SJSA1 (cell line): ENCODE measurements around the gene MANSC4. TPM values are rescaled to one million over a fixed set of nuclear protein-coding genes. Genes with fewer than 3 reads are reported as not detected.
"Not testable (repeated sequence)": the region's sequence is repeated elsewhere in the genome, so short reads cannot be mapped to it uniquely, and the experiment has no call there.

Source experiments
- DNase-seq, 2 experiments: peaks; one replicate each; pipeline ENCODE4 v3.0.0-alpha.2; 2015 to 2020; ENCODE audit warnings: low spot score in 2 of 2, low read depth in 1 of 2
- H3K27ac ChIP-seq: fragments of 250-450 bp; sonication (Bioruptor Pico); 2 replicates; pipeline ENCODE4 v1.5.1; 2020; ENCODE audit warnings: mild to moderate bottlenecking, moderate library complexity
- H3K27me3 ChIP-seq: fragments of 250-450 bp; sonication (Bioruptor Pico); replicated peaks from 2 replicates; pipeline ENCODE4 v1.5.1; 2020; ENCODE audit warnings: mild to moderate bottlenecking, moderate library complexity
- H3K36me3 ChIP-seq: fragments of 250-450 bp; sonication (Bioruptor Pico); 2 replicates; pipeline ENCODE4 v1.5.1; 2020; ENCODE audit warnings: mild to moderate bottlenecking
- H3K4me1 ChIP-seq: fragments of 250-450 bp; sonication (Bioruptor Pico); replicated peaks from 2 replicates; pipeline ENCODE4 v1.6.1; 2021; ENCODE audit warnings: mild to moderate bottlenecking
- H3K4me3 ChIP-seq: fragments of 250-450 bp; sonication (Bioruptor Pico); 2 replicates; pipeline ENCODE4 v1.5.1; 2020; ENCODE audit warnings: mild to moderate bottlenecking
- H3K9me3 ChIP-seq: fragments of 250-450 bp; sonication (Bioruptor Pico); replicated peaks from 2 replicates; pipeline ENCODE4 v1.5.1; 2020; ENCODE audit warnings: mild to moderate bottlenecking
- total RNA-seq: library from RNA; depleted of rRNA; stranded (reverse); fragments of >200 nt; shearing (Covaris generic); gene quantifications from 2 replicates; pipeline ENCODE4 v1.2.3, GENCODE V29; 2014

Gene MANSC4
- total RNA-seq, 1 experiment from 2014 or later, result not detected

DNA sequence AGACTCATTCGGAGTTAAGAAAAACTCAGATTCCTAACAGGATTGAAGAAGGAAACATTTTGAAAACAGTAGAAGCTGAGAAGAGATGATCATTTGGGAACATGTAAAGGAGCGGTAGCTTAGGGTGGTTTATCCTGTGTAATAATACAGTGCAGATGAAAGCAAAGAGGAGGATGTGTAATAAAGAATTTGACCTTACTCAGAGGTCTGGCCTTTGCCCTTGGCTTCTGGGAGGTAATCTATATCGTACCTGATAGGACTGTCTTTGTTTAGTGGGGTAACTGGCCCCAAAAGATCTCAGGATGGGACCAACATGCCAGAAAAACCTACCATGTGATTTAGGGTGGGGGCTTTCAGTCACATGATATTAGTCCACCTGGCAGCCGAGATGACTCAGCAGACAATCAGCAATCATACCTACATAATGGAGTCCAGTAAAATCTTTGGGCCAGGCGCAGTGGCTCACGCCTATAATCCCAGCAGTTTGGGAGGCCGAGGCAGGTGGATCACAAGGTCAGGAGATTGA is 23.3 kb downstream of the MANSC4 start:
- Histone ChIP-seq H3K27ac (no peak overlapping the region), H3K4me1 (no peaks in the 10 kb centered on the region), H3K4me3 (no peak overlapping the region), H3K27me3 (no peaks in the 10 kb centered on the region), H3K9me3 (no peaks in the 10 kb centered on the region), H3K36me3 (peaks cover 15% of the 10 kb centered on the region)
- DNase-seq, result no peak

- DNase-seq, result no peak
- no peak overlapping the region for H3K4me3 ChIP-seq
- H3K36me3 ChIP-seq, result peaks cover 19% of the 10 kb centered on the region
- no peaks in the 10 kb centered on the region for H3K4me1 ChIP-seq
- H3K9me3 ChIP-seq, result no peaks in the 10 kb centered on the region
- no peaks in the 10 kb centered on the region for H3K27me3 ChIP-seq
- H3K27ac ChIP-seq, result no peak overlapping the region
These were observed 25.2 kb downstream of the MANSC4 start for GRCh38 chr12:27754795-27755194.

- Histone ChIP-seq H3K4me1 (no peaks in the 10 kb centered on the region), H3K27me3 (no peaks in the 10 kb centered on the region), H3K36me3 (peaks cover 26% of the 10 kb centered on the region), H3K27ac (no peak overlapping the region), H3K9me3 (no peaks in the 10 kb centered on the region), H3K4me3 (no peak overlapping the region)
- DNase-seq, result no peak
These were observed 28.5 kb downstream of the MANSC4 start for GRCh38 chr12:27751386-27752047.

DNA sequence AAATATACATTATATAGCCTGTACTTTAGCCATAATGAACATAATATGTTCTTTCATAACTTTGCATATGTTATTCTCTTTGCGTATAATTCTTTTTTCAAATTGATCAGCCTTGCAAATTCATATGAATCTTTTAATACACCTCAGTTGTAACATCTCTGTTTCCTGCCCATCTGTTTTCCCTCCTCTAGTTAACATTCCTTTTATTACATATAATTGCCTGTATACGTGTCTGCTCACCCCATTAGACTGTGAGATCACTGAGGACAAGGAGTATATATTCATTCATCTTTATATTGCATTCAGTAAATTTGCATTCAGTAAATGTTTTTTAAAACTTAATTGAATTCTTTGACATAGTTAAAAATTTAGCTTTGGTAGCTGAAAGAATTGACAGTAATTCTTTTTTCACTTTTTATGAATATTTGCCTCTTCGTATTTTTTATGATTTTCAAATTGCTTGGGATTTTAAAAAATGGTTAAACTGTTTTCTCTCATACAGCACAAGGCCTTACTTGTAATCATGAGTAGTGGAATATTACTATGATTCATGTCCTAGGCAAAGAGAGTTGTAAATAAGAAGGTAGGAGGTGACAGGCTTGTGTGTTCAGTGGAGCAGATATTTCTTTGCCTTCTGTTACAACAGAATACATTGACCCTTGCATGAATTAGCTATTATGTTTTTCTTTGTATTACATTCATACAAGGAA is 32.8 kb downstream of the MANSC4 start:
- no peak overlapping the region for H3K27ac ChIP-seq
- H3K9me3 ChIP-seq, result no peaks in the 10 kb centered on the region
- no peaks in the 10 kb centered on the region for H3K27me3 ChIP-seq
- H3K36me3 ChIP-seq, result peaks cover 44% of the 10 kb centered on the region
- H3K4me3 ChIP-seq, result no peak overlapping the region
- no peak for DNase-seq
- H3K4me1 ChIP-seq, result no peaks in the 10 kb centered on the region

DNA sequence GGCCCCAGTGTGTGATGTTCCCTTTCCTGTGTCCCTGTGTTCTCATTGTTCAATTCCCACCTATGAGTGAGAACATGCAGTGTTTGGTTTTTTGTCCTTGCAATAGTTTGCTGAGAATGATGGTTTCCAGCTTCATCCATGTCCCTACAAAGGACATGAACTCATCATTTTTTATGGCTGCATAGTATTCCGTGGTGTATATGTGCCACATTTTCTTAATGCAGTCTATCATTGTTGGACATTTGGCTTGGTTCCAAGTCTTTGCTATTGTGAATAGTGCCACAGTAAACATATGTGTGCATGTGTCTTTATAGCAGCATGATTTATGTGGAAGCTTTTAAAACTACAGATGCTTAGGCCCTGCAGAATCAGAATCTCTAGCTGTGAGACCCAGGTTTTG is 34.3 kb downstream of the MANSC4 start:
- not testable (repeated sequence) for H3K4me3 ChIP-seq, DNase-seq, H3K9me3 ChIP-seq, H3K4me1 ChIP-seq, H3K27me3 ChIP-seq, H3K27ac ChIP-seq
- H3K36me3 ChIP-seq, result peaks cover 46% of the 10 kb centered on the region

DNA sequence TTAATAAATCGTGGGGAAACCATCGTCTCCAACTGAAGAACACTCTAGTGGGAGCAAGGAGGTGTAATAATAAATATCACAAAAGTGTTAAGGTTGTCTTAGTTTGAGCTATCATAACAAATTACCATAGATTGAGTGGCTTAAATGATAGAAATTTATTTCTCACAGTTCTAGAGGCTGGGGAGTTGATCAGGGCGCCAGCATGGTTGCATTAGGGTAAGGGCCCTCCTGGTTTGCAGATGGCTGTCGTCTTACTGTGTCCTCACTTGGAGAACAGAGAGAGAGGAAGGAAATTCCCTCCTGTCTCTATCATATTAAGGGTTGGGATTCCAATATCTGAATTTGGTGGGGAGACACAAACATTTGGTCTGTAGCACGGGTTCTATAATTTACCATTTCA is 36.4 kb downstream of the MANSC4 start:
- no peaks in the 10 kb centered on the region for H3K4me1 ChIP-seq
- no peak for DNase-seq
- peaks cover 55% of the 10 kb centered on the region for H3K36me3 ChIP-seq
- no peak overlapping the region for H3K27ac ChIP-seq
- no peak overlapping the region for H3K4me3 ChIP-seq
- H3K9me3 ChIP-seq, result no peaks in the 10 kb centered on the region
- H3K27me3 ChIP-seq, result no peaks in the 10 kb centered on the region

- peaks cover 18% of the 10 kb centered on the region for H3K36me3 ChIP-seq
- H3K27me3 ChIP-seq, DNase-seq, H3K4me3 ChIP-seq, H3K9me3 ChIP-seq, H3K27ac ChIP-seq, H3K4me1 ChIP-seq: not testable (repeated sequence)
These were observed 45.7 kb downstream of the MANSC4 start for GRCh38 chr12:27734321-27734720.

DNA sequence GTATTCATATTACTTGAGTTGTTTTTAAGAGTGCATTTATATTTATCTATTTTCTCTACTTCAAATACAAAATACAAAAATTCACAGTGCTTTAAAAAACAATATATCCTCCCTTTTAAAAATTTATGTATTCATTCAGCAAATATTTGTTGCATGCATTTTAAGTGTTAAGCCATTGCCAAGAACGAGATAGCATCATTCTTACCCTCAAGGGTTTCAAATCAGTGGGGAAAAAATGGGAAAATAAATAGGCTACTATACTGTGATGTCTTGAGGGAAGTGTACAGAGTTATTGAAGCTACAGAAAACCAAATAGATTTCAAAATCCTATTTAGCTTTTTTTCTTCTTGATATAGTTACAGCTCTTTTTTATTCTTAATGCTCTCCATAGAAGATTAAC is 46.2 kb downstream of the MANSC4 start:
- Histone ChIP-seq H3K27me3 (no peaks in the 10 kb centered on the region; the same call in 1 of the 2 replicates), H3K4me1 (no peaks in the 10 kb centered on the region), H3K27ac (no peak overlapping the region), H3K36me3 (peaks cover 16% of the 10 kb centered on the region), H3K4me3 (no peak overlapping the region), H3K9me3 (no peaks in the 10 kb centered on the region)
- no peak for DNase-seq

DNA sequence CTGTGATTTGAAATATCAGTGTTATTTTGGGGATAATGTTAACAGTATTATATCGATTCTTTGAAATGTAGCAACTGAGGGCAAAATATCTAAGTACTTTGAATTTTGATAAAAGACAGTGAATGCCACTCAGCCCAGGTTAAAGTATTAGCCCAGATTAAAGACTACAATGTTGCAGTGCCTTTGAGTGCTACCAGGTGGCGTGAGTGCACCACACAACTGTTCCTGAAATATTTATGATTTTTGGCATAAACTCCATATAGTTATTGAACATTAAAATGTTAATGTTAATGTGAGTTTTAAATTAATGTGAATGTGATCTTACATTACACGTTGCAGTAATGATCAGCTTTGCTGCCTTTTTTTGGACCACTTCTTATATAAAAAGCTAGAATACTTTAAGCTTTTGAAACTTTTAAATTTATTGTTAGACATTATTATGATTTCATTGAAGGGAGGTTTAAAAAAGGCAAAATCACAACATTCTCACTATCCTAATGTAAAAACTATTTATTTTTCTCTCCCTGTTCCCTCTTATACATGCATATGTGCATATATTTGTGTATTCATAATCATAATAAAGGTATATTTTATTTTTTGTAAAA is 46.9 kb downstream of the MANSC4 start:
- H3K27me3 ChIP-seq, result no peaks in the 10 kb centered on the region; the same call in 1 of the 2 replicates

GRCh38 chr12:27732281-27732680 is 47.8 kb downstream of the MANSC4 start:
- Histone ChIP-seq H3K4me3 (no peak overlapping the region), H3K4me1 (no peaks in the 10 kb centered on the region), H3K36me3 (peaks cover 19% of the 10 kb centered on the region), H3K27ac (no peak overlapping the region), H3K27me3 (no peaks in the 10 kb centered on the region; the same call in 1 of the 2 replicates), H3K9me3 (no peaks in the 10 kb centered on the region)
- no peak for DNase-seq

More for the DNA sequence above, 46.9 kb downstream of the MANSC4 start:
- H3K4me1 ChIP-seq, result no peaks in the 10 kb centered on the region
- no peak overlapping the region for H3K27ac ChIP-seq
- DNase-seq, result peak in 1 of 2 experiments; percentile 10
- H3K9me3 ChIP-seq, result no peaks in the 10 kb centered on the region
- H3K4me3 ChIP-seq, result no peak overlapping the region
- H3K36me3 ChIP-seq, result peaks cover 21% of the 10 kb centered on the region

GRCh38 chr12:27730097-27730588 is 49.9 kb downstream of the MANSC4 start:
- DNase-seq, result no peak
- H3K4me3 ChIP-seq, result no peak overlapping the region
- H3K27me3 ChIP-seq, result no peaks in the 10 kb centered on the region; the same call in 1 of the 2 replicates
- H3K36me3 ChIP-seq, result peaks cover 26% of the 10 kb centered on the region
- H3K27ac ChIP-seq, result no peak overlapping the region
- H3K4me1 ChIP-seq, result no peaks in the 10 kb centered on the region
- no peaks in the 10 kb centered on the region for H3K9me3 ChIP-seq

- Histone ChIP-seq H3K4me1 (no peaks in the 10 kb centered on the region), H3K27me3 (no peaks in the 10 kb centered on the region), H3K27ac (no peak overlapping the region), H3K9me3 (no peaks in the 10 kb centered on the region), H3K4me3 (no peak overlapping the region), H3K36me3 (peaks cover 61% of the 10 kb centered on the region)
- DNase-seq, result no peak
These were observed 56.8 kb downstream of the MANSC4 start for GRCh38 chr12:27723212-27723611.
